ENCODE data around the gene ALDOB.

DNA sequence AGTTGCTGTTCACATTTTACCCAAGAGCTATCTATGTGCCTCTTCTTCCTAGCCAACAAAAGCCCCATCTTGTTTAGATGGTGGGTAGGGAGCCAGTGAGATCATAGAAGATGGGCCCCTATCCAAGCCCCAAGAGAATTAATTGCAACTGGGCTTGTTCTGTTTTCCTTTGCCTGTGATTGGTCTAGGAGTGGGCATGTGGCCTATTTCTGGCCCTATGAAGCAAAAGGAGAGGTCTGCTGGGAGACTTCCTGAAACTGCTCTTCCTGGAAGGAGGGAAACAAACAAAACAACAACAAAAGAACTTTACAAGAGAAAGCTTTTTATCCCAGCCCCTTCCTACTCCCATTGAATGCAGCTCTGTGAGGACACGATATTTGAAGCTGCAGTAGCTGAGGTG lies 32.5 kb upstream of the ALDOB start:
- TF ChIP-seq, protein P1, sequence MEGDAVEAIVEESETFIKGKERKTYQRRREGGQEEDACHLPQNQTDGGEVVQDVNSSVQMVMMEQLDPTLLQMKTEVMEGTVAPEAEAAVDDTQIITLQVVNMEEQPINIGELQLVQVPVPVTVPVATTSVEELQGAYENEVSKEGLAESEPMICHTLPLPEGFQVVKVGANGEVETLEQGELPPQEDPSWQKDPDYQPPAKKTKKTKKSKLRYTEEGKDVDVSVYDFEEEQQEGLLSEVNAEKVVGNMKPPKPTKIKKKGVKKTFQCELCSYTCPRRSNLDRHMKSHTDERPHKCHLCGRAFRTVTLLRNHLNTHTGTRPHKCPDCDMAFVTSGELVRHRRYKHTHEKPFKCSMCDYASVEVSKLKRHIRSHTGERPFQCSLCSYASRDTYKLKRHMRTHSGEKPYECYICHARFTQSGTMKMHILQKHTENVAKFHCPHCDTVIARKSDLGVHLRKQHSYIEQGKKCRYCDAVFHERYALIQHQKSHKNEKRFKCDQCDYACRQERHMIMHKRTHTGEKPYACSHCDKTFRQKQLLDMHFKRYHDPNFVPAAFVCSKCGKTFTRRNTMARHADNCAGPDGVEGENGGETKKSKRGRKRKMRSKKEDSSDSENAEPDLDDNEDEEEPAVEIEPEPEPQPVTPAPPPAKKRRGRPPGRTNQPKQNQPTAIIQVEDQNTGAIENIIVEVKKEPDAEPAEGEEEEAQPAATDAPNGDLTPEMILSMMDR (IDR thresholded peaks at IDR 0.05), result no peak
- no peak for TF ChIP-seq POLR2A (IDR thresholded peaks at IDR 0.05)
